DOHH2 (cell line): Measurements from ENCODE around the gene AOC3.

Experiments
- H3F3A ChIP-seq: fragments of 200-600 bp; sonication (generic), shearing (Covaris generic); 2 replicates; pipeline ENCODE4 v1.6.0; 2016; ENCODE audit warnings: antibody characterized with exemption, mild to moderate bottlenecking; ENCODE audit not compliant: control insufficient read depth, insufficient read depth
- H3K27ac ChIP-seq: fragments of 200-600 bp; sonication (generic); 2 replicates; pipeline ENCODE4 v1.5.1; 2014; ENCODE audit warnings: low read depth, mild to moderate bottlenecking, low read length, moderate library complexity
- H3K27me3 ChIP-seq: fragments of 200-600 bp; sonication (generic); 2 replicates; pipeline ENCODE4 v1.6.1; 2014; ENCODE audit warnings: mild to moderate bottlenecking, low read length, mixed read lengths; ENCODE audit not compliant: control insufficient read depth
- H3K36me3 ChIP-seq: fragments of 200-600 bp; sonication (generic); 2 replicates; pipeline ENCODE4 v1.6.1; 2014; ENCODE audit warnings: mild to moderate bottlenecking, low read length, moderate library complexity, mixed read lengths; ENCODE audit not compliant: control insufficient read depth
- H3K4me1 ChIP-seq: fragments of 200-600 bp; sonication (generic); 2 replicates; pipeline ENCODE4 v1.6.1; 2014; ENCODE audit warnings: mild to moderate bottlenecking, low read length, mixed read lengths; ENCODE audit not compliant: control insufficient read depth
- H3K4me2 ChIP-seq: fragments of 200-600 bp; sonication (generic); 2 replicates; pipeline ENCODE4 v1.6.0; 2014; ENCODE audit warnings: mild to moderate bottlenecking, low read length, moderate library complexity
- H3K4me3 ChIP-seq: fragments of 200-600 bp; sonication (generic); 2 replicates; pipeline ENCODE4 v1.5.1; 2014; ENCODE audit warnings: mild to moderate bottlenecking, low read length, mixed read lengths
- H3K79me2 ChIP-seq: fragments of 200-600 bp; sonication (generic); 2 replicates; pipeline ENCODE4 v1.6.1; 2014; ENCODE audit warnings: mild to moderate bottlenecking, low read length, mixed read lengths; ENCODE audit not compliant: control insufficient read depth
- H3K9me2 ChIP-seq: fragments of 200-600 bp; sonication (generic); replicated peaks from 2 replicates; pipeline ENCODE4 v1.6.1; 2014; ENCODE audit warnings: mild to moderate bottlenecking, low read length, mixed read lengths; ENCODE audit not compliant: control insufficient read depth
- H3K9me3 ChIP-seq: fragments of 200-600 bp; sonication (generic); 2 replicates; pipeline ENCODE4 v1.6.1; 2014; ENCODE audit warnings: antibody characterized with exemption, low read length, mixed read lengths; ENCODE audit not compliant: control insufficient read depth, insufficient read depth
- H4K20me1 ChIP-seq: fragments of 200-600 bp; sonication (generic); 2 replicates; pipeline ENCODE4 v1.6.0; 2014; ENCODE audit warnings: low read depth, mild to moderate bottlenecking, antibody characterized with exemption, low read length, moderate library complexity; ENCODE audit not compliant: control insufficient read depth, insufficient read depth
- CTCF ChIP-seq: fragments of 200-600 bp; sonication (generic); IDR thresholded peaks from one replicate; pipeline ENCODE4 v1.5.1; 2014; ENCODE audit warnings: antibody characterized with exemption, mild to moderate bottlenecking, low read depth, low read length; ENCODE audit not compliant: poor library complexity, severe bottlenecking
- EZH2phosphoT487 ChIP-seq: fragments of 200-600 bp; sonication (generic); IDR thresholded peaks from 2 replicates; pipeline ENCODE4 v1.6.1; 2017; ENCODE audit warnings: borderline replicate concordance, mild to moderate bottlenecking, antibody characterized with exemption, low read length, moderate library complexity, mixed read lengths

Gene AOC3

DNA sequence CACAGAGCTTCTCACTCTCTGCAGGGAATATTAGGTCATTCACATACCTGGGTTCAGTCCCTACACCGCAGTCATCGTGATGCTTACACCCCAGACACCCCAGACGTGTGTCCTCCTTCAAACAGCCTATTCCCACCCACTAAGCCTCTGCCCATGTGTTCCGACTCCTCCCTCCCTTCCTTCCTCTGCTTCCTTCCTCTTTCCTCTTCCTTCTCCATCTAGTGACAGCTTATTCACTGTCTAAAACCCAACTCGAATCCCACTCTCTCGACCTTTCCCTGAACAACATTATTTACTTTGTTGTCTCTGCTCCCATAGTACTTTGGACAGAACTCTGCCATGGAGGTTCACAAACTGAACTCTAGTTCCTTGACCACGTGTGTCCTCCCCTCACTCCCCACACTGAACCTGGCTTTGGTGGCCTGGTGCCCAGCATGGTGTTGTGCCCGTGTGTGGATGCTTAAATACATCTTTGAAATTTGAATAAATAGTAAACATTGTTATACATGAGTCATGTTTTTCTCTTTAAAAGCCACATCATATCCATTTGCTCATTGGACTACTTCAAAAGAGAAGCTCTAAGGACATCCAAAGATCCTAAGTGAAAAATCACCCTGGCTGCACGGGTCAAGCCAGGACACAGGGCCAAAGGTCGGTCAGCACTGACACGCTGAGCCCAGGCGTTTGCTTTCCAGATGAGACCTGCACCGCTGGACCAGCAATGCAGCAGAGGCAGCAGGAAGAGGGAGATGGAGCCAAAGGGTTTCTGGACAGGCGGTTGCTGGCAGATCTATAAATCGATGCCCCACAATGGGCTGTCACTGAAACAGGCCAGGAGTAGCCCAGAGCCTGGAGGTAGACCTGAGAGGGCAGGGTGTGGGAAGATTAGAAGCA is 35.5 kb downstream of the AOC3 start:
- Histone ChIP-seq H3F3A (no peaks in the 10 kb centered on the region), H3K79me2 (no peaks in the 10 kb centered on the region), H3K4me2 (peak overlapping the region; percentile 46), H3K27me3 (0 out of 2 replicates have a peak, but pooled peaks cover 5% of the 10 kb centered on the region), H3K4me1 (peaks cover 8% of the 10 kb centered on the region), H3K4me3 (no peak overlapping the region), H3K36me3 (no peaks in the 10 kb centered on the region), H4K20me1 (no peaks in the 10 kb centered on the region), H3K9me2 (no peaks in the 10 kb centered on the region), H3K9me3 (no peaks in the 10 kb centered on the region), H3K27ac (no peak overlapping the region)
- TF ChIP-seq EZH2phosphoT487 = no peak
- no peak for TF ChIP-seq CTCF

- Histone ChIP-seq H3K9me3 (no peaks in the 10 kb centered on the region), H3K27ac (no peak overlapping the region), H3K36me3 (no peaks in the 10 kb centered on the region), H3K4me3 (no peak overlapping the region), H3K4me1 (peaks cover 8% of the 10 kb centered on the region), H3K27me3 (peaks cover 15% of the 10 kb centered on the region), H3K9me2 (no peaks in the 10 kb centered on the region), H3K4me2 (no peak overlapping the region), H3K79me2 (no peaks in the 10 kb centered on the region), H3F3A (no peaks in the 10 kb centered on the region), H4K20me1 (no peaks in the 10 kb centered on the region)
- TF ChIP-seq CTCF = no peak
- no peak for TF ChIP-seq EZH2phosphoT487
Measured at GRCh38 chr17:42889809-42890208, 38.8 kb downstream of the AOC3 start.

DNA sequence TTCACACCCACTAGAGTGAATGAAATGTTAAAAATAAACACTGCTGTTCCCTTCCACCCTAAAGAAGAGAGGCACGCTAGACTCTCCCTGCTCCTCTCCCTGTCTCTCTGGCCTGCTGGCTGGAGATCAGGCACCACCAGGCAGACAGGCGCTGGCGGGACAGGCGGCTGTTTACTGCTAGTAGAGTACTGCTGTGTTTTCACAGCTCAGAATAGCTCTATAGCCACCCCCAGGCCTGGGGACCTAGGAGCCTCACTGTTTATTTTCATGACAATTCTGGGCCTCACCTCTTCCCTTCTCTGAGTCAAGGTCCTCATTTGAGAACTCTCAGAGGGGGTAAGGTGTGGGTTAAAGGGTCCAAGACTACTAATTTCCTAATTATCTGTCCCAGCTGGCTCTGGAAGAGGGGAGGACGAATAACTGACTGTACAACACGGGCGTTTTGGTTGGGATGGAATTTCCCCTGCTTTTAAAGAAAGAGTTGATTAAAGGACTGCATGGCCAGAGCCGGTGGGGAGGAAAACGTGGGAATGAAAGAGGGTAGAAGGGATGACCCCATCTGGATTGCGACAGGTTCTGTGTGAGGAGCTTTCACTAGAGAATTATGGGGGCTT is 40.6 kb downstream of the AOC3 start:
- Histone ChIP-seq H4K20me1 (no peaks in the 10 kb centered on the region), H3K4me1 (peaks cover under 1% of the 10 kb centered on the region), H3F3A (no peaks in the 10 kb centered on the region), H3K4me3 (no peak overlapping the region), H3K27ac (no peak overlapping the region), H3K4me2 (no peak overlapping the region), H3K36me3 (no peaks in the 10 kb centered on the region), H3K9me3 (no peaks in the 10 kb centered on the region), H3K79me2 (no peaks in the 10 kb centered on the region), H3K9me2 (no peaks in the 10 kb centered on the region), H3K27me3 (peaks cover 15% of the 10 kb centered on the region)
- TF ChIP-seq CTCF (no peak), EZH2phosphoT487 (no peak)
